NB4 (cell line): ENCODE results near the gene OPN1SW.

ENCODE experiments used
- POLR2A ChIP-seq: IDR thresholded peaks from 2 replicates; pipeline ENCODE4 v1.6.1; 2011; ENCODE audit warnings: mild to moderate bottlenecking; ENCODE audit not compliant: insufficient read length; ENCODE audit errors: extremely low read depth
- TF ChIP-seq, protein P1 (sequence below): IDR thresholded peaks from one replicate; pipeline ENCODE4 v1.5.1; 2012; ENCODE audit warnings: low read depth, low read length
- TF ChIP-seq, protein P2 (sequence below): IDR thresholded peaks from 2 replicates; pipeline ENCODE4 v1.6.1; 2011; ENCODE audit warnings: low read depth, low read length

DNA sequence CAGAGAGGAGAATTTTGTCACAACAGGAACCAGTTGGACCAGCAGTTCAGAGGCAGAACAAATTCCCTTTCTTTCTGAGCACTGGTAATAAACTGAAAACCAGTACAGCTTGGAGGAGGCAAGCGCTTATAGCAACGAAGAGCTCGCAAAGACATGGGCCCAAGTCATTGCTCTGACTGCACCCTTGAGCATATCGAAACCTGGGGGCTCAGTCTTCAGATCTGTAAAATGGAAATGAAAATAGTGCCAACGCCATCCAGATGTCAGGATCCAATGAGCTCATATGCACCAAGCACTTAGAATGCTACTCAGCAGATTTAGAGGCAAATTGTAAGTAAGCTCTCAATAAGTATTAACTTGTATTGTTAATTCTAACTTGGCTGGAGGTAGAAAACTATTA, 50.9 kb downstream of the OPN1SW start:
- TF ChIP-seq, protein P1, sequence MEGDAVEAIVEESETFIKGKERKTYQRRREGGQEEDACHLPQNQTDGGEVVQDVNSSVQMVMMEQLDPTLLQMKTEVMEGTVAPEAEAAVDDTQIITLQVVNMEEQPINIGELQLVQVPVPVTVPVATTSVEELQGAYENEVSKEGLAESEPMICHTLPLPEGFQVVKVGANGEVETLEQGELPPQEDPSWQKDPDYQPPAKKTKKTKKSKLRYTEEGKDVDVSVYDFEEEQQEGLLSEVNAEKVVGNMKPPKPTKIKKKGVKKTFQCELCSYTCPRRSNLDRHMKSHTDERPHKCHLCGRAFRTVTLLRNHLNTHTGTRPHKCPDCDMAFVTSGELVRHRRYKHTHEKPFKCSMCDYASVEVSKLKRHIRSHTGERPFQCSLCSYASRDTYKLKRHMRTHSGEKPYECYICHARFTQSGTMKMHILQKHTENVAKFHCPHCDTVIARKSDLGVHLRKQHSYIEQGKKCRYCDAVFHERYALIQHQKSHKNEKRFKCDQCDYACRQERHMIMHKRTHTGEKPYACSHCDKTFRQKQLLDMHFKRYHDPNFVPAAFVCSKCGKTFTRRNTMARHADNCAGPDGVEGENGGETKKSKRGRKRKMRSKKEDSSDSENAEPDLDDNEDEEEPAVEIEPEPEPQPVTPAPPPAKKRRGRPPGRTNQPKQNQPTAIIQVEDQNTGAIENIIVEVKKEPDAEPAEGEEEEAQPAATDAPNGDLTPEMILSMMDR = no peak
- TF ChIP-seq, protein P2, sequence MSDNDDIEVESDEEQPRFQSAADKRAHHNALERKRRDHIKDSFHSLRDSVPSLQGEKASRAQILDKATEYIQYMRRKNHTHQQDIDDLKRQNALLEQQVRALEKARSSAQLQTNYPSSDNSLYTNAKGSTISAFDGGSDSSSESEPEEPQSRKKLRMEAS = no peak
- TF ChIP-seq POLR2A = no peak
